Measurements from ENCODE around the gene NACC2.
A peak's percentile ranks its signal among the peaks of the same experiment; 100 is the strongest.

NACC2 gene

DNA sequence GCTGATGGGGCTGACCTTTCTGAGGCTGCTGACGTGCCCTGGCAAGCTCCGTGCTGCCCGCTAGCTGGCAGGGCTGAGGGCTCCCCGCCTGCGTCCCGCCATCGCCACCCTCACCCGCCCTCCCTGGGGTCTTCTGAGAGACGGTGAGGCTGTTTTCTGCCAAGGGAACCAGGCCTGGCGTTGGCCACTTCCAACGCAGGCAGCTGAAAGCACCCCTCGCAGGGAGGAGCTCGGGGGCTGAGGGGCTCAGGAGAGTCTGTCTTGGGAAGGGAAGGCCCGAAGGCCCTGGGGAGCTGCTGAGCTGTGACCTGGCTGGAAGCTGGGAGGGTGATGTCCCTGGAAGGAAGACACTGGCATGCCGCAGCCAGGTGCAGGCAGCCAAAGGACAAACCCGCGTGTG lies 33.3 kb upstream of the NACC2 start:
- DNase-seq = no peak

- DNase-seq = no peak
These were observed 32.2 kb upstream of the NACC2 start for GRCh38 chr9:136127313-136127712.

DNA sequence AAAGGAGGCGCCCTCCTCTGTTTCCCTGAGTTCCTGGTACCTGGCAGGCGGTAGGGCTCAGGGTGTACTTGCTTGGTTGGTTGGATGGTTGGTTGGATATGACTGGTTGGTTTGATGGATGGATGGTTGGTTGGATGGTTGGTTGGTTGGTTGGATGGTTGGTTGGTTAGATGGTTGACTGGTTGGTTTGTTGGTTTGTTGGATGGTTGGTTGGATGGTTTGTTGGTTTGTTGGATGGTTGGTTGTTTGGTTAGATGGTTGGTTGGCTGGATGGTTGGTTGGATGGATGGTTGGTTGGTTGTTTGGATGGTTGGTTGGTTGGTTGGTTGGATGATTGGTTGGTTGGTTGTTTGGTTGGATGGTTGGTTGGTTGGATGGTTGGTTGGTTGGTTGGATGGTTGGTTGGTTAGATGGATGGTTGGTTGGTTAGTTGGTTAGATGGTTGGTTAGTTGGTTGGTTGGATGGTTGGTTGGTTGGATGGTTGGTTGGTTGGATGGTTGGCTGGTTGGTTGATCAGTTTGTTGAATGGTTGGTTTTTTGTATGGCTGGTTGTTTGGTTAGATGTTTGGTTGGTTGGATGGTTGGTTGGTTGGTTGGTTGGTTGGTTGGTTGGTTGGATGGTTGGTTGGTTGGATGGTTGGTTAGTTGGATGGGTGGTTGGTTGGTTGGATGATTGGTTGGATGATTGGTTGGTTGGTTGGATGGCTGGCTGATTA lies 30.0 kb upstream of the NACC2 start:
- no peak for DNase-seq

- peak; percentile 80 for DNase-seq
These were observed 27.6 kb upstream of the NACC2 start for GRCh38 chr9:136122425-136123383.

DNA sequence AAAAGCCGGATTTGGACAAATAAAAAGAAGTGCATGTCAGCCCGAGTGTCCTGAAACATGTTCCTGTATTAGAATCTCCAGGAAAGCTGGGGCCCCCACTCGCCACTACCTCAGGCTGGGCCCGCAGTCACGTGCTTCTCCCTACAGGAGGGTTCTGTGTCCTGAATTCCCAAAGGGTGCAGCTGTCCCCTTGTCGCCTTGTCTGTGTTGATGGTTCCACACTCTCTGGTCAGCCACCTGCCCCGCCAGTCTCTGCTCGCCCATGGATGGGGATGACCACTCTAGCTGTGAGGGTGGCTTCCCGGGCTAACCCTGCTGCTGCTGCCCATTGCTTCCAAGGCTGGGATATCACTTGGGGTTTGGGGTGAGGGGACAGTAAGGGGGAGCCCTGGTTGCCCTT lies 26.7 kb upstream of the NACC2 start:
- no peak for DNase-seq

- DNase-seq = no peak
These were observed 25.4 kb upstream of the NACC2 start for GRCh38 chr9:136120438-136120844.

- no peak for DNase-seq
These were observed 24.8 kb upstream of the NACC2 start for GRCh38 chr9:136119883-136120393.

DNA sequence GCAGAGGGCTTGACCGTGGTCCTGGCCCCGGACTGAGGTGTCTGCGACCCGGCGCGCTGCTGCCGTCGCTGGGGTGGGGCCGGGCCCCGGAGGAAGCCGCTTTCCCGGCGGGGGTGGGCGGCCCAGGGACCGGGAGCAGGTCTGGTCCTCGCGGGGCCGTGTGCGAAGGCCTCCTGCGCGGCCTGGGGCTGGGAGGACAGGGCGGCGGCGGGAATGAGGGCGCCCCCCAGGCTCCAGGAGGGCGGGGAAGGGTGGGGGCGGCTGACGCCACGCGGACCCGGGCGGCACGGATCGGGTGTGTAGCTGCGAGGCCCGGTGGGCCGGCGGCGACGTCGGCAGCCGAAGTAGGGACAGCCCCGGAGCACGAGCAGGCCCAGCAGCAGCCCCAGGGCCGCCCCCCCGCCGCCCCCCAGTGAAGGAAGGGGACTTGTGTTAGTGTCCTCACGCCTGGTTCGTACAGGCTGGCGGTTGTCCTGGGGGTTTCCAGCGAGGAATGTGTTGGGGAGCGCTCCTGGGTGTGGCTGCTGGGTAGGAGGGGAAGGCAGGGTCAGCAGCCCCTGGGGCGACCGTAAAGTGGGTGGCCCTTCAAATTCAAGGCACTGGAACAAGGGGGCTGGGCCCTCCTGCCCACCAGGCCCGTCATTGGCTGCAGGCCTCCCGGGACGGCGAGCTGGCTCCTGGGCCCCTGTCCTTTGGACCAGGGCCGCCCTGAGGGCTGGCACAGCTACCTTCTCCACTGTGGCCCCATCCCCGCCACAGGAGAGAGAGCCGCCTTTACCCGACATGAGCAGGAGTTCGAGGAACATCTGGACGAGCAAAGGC lies 24.2 kb upstream of the NACC2 start:
- DNase-seq = no peak

DNA sequence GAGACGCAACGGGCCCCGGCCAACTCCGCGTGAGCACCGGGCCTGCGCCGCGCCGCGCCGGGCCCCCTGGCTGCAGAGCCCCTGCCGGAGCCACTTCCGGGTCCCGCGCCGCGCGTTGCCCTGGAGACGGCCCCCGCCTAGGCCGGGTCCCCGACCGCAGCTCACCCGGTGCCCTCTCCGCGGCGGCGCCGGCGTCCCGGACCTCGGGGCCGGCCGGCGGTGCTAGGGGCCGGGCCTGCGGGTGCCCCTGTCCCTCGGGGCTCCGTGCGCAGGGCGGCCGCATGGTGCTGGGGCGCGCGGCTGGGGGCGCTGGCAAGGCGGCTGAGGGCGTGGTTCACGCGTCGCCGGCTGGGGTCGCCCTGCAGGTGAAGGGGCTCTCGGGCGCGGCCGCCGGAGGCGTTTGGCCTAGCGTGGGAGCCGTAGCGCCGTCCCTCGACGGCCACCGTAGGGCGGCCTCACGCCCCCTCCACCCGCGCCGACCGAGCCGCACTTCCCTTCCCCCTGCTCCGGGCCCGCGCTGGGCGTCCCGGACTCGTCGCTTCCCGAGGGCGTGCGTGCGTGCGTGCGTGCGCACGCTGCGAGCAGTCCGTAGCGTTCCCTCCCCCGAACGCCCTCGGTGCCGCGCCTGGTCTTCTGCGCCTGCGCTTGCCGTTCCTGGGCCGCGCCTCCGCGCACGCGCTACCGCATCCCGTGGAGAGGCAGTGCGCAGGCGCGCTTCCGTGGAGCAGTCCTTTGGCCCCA lies 23.4 kb upstream of the NACC2 start, which contains the start of gene TMEM250:
Gene TMEM250, minus strand, starts transcription at position 556 of the 741 bp plus-strand sequence. CDS start 1,975 bp downstream, outside the sequence.
- peak; percentile 96 for DNase-seq

- DNase-seq = no peak
These were observed 22.8 kb upstream of the NACC2 start for GRCh38 chr9:136117916-136118319.

- peak; percentile 47 for DNase-seq
These were observed 22.3 kb upstream of the NACC2 start for GRCh38 chr9:136117291-136117915.

- DNase-seq = no peak
These were observed 21.4 kb upstream of the NACC2 start for GRCh38 chr9:136116360-136117098.

- no peak for DNase-seq
These were observed 20.7 kb upstream of the NACC2 start for GRCh38 chr9:136115641-136116359.

DNA sequence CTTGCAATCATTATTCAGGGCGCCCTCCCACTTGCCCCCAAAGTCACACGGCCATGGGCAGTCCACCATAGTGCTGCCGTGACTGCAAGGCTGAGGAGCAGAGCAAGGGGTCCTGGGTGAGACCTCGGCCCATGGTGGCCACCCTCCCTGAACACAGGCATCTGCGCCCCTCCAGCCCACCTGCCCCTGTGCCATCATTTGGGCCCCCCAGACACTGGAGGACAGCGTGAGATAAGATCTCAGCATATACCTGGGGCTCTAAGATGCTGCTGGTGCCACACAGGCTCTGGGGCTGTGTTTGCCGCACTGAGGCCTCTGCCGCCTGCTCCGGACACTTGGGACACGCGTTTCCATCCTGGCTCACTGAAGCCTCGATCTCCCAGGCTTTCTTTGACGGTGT lies 20.1 kb upstream of the NACC2 start:
- no peak for DNase-seq

DNA sequence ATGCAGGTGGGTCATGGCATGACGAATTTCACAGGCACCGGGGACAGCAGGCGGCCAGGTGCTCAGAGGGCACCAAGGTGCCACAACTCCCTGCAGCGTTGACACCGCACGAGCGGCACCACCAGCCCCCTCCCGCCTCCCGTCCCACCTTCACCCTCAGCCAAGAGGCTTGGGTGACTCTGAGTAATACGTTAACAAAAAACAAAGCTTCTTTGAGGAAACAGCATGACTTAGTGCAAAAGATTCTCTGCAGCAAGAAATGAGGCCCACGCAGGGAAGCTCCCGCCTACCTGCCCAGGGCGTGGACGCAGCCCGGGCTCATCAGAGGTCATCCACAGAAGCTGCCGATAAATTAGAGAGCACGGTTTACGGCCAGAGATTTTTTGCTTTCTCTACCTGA lies 19.5 kb upstream of the NACC2 start:
- no peak for DNase-seq

- no peak for DNase-seq
These were observed 17.5 kb upstream of the NACC2 start for GRCh38 chr9:136112541-136112940.

DNA sequence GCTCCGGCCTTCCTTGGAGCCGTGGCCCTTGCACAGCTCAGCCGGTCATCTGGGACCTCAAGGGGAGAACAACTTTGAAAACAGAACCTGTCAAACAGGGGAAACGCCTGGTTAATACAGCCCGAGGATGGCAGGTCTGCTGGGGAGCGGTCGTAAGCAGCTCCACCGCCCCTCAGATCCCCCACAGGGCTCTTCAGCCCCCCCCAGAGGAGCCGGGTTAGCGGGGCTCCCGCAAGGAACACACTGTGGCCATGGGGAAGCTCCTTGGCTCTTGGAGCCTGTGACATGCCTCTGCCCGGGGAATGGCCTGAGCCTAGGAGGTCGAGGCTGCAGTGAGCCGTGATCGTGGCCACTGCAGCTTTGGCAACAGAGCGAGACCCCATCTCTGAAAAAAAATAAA lies 16.8 kb upstream of the NACC2 start:
- DNase-seq = no peak

DNA sequence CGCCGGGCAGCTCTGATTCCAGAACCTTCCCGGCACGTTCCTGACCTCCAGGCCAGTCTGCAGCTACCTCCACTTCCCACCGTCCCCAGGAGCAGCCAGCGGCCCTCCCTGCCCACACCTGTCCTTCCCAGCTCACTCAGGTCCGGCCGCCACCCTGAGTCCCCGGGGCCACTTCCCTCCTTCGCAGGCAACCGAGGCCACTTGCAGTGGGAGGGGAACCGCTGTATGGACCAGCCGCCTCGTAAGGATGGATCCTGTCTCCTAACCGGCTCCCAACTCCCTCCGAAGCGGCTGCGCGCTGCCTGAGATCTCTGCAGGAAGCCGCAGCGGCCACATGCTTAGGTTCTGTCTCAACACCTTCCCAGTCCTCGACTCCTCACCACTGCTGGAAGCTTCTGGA lies 16.1 kb upstream of the NACC2 start:
- DNase-seq = no peak

DNA sequence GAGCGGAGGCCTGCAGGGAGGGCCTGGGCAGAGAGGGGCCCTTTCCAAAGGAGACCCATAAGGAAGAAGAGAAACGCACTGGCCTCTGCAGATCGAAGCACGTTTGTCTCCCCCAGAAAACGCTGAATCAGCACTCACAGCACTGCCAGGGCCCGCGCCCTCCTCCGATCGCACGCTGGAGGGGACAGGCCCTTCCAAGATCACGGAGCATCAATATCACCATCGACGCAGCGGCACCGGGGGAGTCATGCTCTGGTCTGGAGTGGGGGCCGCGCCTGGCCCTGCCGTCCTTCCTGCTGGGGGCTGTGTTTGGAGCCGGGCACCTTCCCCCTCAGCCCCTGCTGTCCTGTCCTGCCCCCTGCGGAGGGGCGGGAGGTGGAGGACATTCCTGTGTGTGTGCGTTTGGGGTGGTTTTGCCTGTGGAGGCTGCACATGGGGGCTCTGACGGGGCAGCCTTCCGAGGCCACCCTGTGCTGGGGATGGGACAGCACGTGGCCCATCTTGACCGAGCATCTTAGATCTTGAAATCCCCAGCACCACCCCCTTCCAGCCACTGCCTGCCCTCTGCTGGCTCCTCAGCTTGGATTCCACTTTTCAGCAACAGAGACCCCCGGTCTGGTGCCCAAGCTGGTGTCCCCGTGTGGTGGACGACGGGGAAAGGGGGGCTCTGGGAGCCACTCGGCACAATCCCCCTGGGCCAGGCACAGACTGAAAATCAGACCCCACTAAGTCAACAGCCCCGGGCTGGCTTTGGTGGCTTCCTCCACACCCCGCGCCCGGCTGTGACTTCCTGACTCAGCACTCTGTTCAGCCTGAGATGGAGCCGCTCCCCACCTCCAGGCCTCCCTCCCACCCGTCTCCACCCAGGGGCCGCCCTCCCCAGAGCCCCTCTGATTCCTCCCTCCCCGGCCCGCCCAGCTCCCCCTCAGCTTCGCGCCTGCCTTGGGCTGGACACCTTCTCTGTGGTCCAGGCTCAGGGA lies 15.3 kb upstream of the NACC2 start:
- DNase-seq = peak; percentile 54
